Measurements from ENCODE around the gene SMARCAL1. TPM values are rescaled to one million over a fixed set of nuclear protein-coding genes. Genes with fewer than 3 reads are reported as not detected.

The SMARCAL1 gene
- total and polyA plus RNA-seq, 2 of the 13 experiments (the other 11 are each of a cell fraction or from before 2014, with no cell fraction given): 12.7 to 21.3 TPM

DNA sequence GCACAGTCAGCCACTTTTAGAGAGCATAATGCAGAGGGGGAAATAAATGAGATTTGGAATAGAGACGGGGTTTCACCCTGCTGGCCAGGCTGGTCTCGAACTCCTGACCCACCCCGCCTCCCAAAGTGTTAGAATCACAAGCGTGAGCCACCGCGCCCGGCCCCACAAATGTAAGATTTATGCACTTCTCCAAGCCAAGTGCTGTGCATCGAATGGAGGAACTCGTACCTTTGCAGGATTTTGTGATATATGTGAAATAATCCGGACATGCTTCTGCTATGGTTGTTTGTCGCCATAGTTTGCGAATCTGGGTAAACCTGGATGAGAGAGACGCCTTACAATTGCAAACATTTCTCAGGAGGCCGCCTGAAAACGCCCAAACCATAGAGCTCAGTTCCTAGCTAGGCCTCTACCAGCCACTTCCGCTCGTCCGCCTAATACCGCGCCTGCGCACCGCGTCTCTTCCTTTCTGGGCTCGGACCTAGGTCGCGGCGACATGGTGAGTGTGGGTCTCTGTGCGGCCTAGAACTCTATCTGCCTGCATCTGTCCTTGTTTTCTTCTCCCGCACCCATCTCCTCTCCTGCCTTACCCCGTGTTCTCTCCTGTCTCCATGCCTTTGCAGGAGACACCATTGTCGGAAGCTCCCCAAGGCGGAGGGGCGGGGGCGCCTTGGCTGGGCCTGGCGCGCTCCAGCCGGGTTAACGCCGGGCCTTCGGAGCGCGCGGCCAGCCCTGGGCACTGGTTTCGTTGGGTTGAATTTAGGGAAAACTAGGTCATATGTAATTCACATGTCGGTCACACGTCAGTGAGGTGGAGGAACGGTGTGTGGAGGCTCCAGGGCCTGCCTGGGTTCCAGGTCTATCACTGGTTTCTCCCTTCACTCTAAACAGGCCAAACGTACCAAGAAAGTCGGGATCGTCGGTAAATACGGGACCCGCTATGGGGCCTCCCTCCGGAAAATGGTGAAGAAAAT is 86.4 kb downstream of the SMARCAL1 start, which contains the start of gene RPL37A (continued):
- TF ChIP-seq, protein P1, sequence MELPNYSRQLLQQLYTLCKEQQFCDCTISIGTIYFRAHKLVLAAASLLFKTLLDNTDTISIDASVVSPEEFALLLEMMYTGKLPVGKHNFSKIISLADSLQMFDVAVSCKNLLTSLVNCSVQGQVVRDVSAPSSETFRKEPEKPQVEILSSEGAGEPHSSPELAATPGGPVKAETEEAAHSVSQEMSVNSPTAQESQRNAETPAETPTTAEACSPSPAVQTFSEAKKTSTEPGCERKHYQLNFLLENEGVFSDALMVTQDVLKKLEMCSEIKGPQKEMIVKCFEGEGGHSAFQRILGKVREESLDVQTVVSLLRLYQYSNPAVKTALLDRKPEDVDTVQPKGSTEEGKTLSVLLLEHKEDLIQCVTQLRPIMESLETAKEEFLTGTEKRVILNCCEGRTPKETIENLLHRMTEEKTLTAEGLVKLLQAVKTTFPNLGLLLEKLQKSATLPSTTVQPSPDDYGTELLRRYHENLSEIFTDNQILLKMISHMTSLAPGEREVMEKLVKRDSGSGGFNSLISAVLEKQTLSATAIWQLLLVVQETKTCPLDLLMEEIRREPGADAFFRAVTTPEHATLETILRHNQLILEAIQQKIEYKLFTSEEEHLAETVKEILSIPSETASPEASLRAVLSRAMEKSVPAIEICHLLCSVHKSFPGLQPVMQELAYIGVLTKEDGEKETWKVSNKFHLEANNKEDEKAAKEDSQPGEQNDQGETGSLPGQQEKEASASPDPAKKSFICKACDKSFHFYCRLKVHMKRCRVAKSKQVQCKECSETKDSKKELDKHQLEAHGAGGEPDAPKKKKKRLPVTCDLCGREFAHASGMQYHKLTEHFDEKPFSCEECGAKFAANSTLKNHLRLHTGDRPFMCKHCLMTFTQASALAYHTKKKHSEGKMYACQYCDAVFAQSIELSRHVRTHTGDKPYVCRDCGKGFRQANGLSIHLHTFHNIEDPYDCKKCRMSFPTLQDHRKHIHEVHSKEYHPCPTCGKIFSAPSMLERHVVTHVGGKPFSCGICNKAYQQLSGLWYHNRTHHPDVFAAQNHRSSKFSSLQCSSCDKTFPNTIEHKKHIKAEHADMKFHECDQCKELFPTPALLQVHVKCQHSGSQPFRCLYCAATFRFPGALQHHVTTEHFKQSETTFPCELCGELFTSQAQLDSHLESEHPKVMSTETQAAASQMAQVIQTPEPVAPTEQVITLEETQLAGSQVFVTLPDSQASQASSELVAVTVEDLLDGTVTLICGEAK (IDR thresholded peaks at IDR 0.05): no peak
- TF ChIP-seq, protein P1 (CRISPR knock-in tag; IDR thresholded peaks at IDR 0.05): peak; percentile 92
- TF ChIP-seq ZNF441 (CRISPR knock-in tag; IDR thresholded peaks at IDR 0.05; ENCODE audit: borderline replicate concordance) (peak; percentile 86; the same call in 1 of the 2 replicates), ZNF225 (CRISPR knock-in tag; IDR thresholded peaks at IDR 0.05) (peak; percentile 98), ZNF292 (CRISPR knock-in tag; IDR thresholded peaks at IDR 0.05; ENCODE audit: borderline replicate concordance, low read depth) (no peak), RXRA (CRISPR knock-in tag; IDR thresholded peaks at IDR 0.05) (peak; percentile 82), ZNF782 (CRISPR knock-in tag; IDR thresholded peaks at IDR 0.05; ENCODE audit: borderline replicate concordance) (peak; percentile 95), ZSCAN12 (CRISPR knock-in tag; IDR thresholded peaks at IDR 0.05) (no peak), ZNF839 (CRISPR knock-in tag; IDR thresholded peaks at IDR 0.05; ENCODE audit: borderline replicate concordance) (peak; percentile 80; the same call in 1 of the 2 replicates), MAFK (conservative IDR thresholded peaks at IDR 0.05 in 1 of 2, IDR thresholded peaks at IDR 0.05 in 1 of 2; ENCODE audit: low read length in 2 of 2) (peak in 1 of 2 experiments; percentile 14; a peak in 1 of 4 replicates), SOX6 (IDR thresholded peaks at IDR 0.05) (no peak), SOX6 (CRISPR knock-in tag; IDR thresholded peaks at IDR 0.05) (peak; percentile 72), HNRNPUL1 (IDR thresholded peaks at IDR 0.05; ENCODE audit: low read depth, low read length) (no peak), NRL (CRISPR knock-in tag; IDR thresholded peaks at IDR 0.05; ENCODE audit: borderline replicate concordance) (peak; percentile 96; the same call in 1 of the 2 replicates), SMYD3 (CRISPR knock-in tag; IDR thresholded peaks at IDR 0.05) (no peak; the same call in 1 of the 2 replicates), ZNF431 (CRISPR knock-in tag; IDR thresholded peaks at IDR 0.05; ENCODE audit: borderline replicate concordance, low read depth) (peak; percentile 97), CBX2 (IDR thresholded peaks at IDR 0.05; ENCODE audit: low read depth, low read length) (no peak; the same call in 1 of the 2 replicates), CBX2 (CRISPR knock-in tag; IDR thresholded peaks at IDR 0.05; ENCODE audit: low read depth) (no peak), SP5 (CRISPR knock-in tag; IDR thresholded peaks at IDR 0.05; ENCODE audit: borderline replicate concordance, low read depth) (peak; percentile 36; the same call in 1 of the 2 replicates)
- TF ChIP-seq, protein P2, sequence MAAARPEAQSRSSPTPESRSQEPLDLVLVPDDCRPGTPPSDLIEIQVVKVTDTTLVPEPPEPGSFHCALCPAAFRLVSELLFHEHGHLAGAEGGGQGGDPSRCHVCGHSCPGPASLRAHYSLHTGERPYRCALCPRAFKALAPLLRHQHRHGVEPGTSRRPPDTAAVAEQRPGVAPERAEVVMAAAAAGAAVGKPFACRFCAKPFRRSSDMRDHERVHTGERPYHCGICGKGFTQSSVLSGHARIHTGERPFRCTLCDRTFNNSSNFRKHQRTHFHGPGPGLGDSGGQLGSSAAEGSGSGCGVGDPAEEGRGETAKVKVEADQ (CRISPR knock-in tag; IDR thresholded peaks at IDR 0.05; ENCODE audit: borderline replicate concordance): peak; percentile 87; the same call in 1 of the 2 replicates
